SU-DHL-6 (cell line): ENCODE measurements around the gene DAAM2.

Experiments used
- H2AFZ ChIP-seq: fragments of 200-600 bp; sonication (generic); 2 replicates; pipeline ENCODE4 v1.6.1; 2014; ENCODE audit warnings: low read depth, mild to moderate bottlenecking, moderate library complexity, mixed read lengths, antibody characterized with exemption, low read length; ENCODE audit not compliant: severe bottlenecking
- H3F3A ChIP-seq: fragments of 200-600 bp; shearing (Covaris generic); 2 replicates; pipeline ENCODE4 v1.6.0; 2016; ENCODE audit warnings: antibody characterized with exemption, mild to moderate bottlenecking; ENCODE audit not compliant: insufficient read depth
- H3K27ac ChIP-seq: fragments of 200-600 bp; sonication (generic); 2 replicates; pipeline ENCODE4 v1.5.1; 2016; ENCODE audit warnings: low read depth, mild to moderate bottlenecking, low read length, moderate library complexity, mixed read lengths
- H3K27me3 ChIP-seq: fragments of 200-600 bp; sonication (generic), shearing (Covaris generic); 2 replicates; pipeline ENCODE4 v1.6.0; 2014; ENCODE audit warnings: mild to moderate bottlenecking, low read length
- H3K36me3 ChIP-seq: fragments of 200-600 bp; sonication (generic); 2 replicates; pipeline ENCODE4 v1.6.1; 2014; ENCODE audit warnings: mild to moderate bottlenecking, low read length, mixed read lengths
- H3K4me2 ChIP-seq: fragments of 300-600, 200-600 bp; shearing (Covaris generic), sonication (generic); 2 replicates; pipeline ENCODE4 v1.6.0; 2014; ENCODE audit warnings: low read length, low read depth, mild to moderate bottlenecking; ENCODE audit not compliant: poor library complexity, severe bottlenecking
- H3K4me3 ChIP-seq: fragments of 200-600 bp; sonication (generic); 2 replicates; pipeline ENCODE4 v1.5.1; 2014; ENCODE audit warnings: antibody characterized with exemption, low read length, mild to moderate bottlenecking, mixed read lengths; ENCODE audit not compliant: insufficient read depth, poor library complexity, severe bottlenecking
- H3K79me2 ChIP-seq: fragments of 200-600 bp; sonication (generic); 2 replicates; pipeline ENCODE4 v1.6.1; 2014; ENCODE audit warnings: mild to moderate bottlenecking, low read length, moderate library complexity; ENCODE audit not compliant: insufficient read depth
- H3K9ac ChIP-seq: fragments of 200-600 bp; sonication (generic); 2 replicates; pipeline ENCODE4 v1.7.0; 2014; ENCODE audit warnings: mild to moderate bottlenecking, low read length
- H3K9me2 ChIP-seq: fragments of 200-600 bp; sonication (generic); replicated peaks from 2 replicates; pipeline ENCODE4 v1.6.1; 2014; ENCODE audit warnings: low read length; ENCODE audit not compliant: insufficient read depth
- H3K9me3 ChIP-seq: fragments of 200-600 bp; sonication (generic); 2 replicates; pipeline ENCODE4 v1.6.1; 2014; ENCODE audit warnings: low read length, mixed read lengths; ENCODE audit not compliant: insufficient read depth
- H4K20me1 ChIP-seq: fragments of 200-600 bp; sonication (generic); 2 replicates; pipeline ENCODE4 v1.6.1; 2014; ENCODE audit warnings: low read depth, mild to moderate bottlenecking, antibody characterized with exemption, low read length, moderate library complexity, mixed read lengths
- EZH2phosphoT487 ChIP-seq: fragments of 200-600 bp; sonication (generic), shearing (Covaris generic); conservative IDR thresholded peaks from 2 replicates; pipeline ENCODE4 v1.6.1; 2018; ENCODE audit warnings: mild to moderate bottlenecking, antibody characterized with exemption, low read length, moderate library complexity, mixed read lengths
- TF ChIP-seq, protein P1 (sequence below): fragments of 200-600 bp; sonication (generic); IDR thresholded peaks from one replicate; pipeline ENCODE4 v1.5.1; 2017; ENCODE audit warnings: antibody characterized with exemption, mild to moderate bottlenecking, low read length, moderate library complexity; ENCODE audit not compliant: insufficient read depth, poor library complexity, severe bottlenecking

The DAAM2 gene

DNA sequence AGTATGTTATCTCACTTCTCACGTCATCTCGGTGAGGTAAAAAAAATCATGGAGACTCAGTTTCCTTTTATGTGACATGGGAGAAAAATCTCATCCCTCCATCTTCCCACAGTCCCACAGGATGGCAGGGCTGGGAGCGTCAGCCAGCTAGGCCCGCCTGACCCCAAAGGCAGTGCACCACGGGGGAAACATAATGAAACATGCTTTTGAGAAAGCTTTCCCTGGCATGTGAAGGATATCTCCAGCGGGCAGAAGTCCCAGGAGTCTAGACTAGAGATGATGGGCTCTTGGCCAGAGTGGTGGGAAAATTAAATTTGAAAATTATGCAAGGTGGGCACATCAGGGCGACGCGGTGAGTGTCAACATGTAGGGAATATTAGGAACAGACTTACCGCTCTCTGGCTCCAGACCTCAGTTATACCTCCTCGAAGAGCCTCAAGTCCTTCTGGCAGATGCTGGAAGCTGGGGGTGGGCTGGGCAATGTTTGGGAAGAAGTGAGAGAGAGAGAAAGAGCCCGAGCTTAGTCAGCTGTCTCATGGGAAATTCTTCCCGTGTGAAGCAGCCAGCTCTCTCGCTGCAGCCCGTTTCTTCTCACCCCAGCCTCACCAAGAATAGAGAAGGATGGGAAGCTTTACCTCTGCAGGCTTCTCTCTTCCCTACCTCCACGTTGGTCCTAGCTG lies 89.8 kb downstream of the DAAM2 start:
- Histone ChIP-seq H3K4me3 (no peak overlapping the region), H2AFZ (no peak overlapping the region), H3K9ac (no peak overlapping the region), H3K27ac (no peak overlapping the region), H3K9me3 (no peaks in the 10 kb centered on the region), H3K27me3 (no peaks in the 10 kb centered on the region), H3K36me3 (no peaks in the 10 kb centered on the region), H4K20me1 (no peaks in the 10 kb centered on the region), H3K9me2 (no peaks in the 10 kb centered on the region), H3K4me2 (no peak overlapping the region), H3F3A (no peaks in the 10 kb centered on the region), H3K79me2 (no peaks in the 10 kb centered on the region)
- no peak for TF ChIP-seq EZH2phosphoT487
- TF ChIP-seq, protein P1, sequence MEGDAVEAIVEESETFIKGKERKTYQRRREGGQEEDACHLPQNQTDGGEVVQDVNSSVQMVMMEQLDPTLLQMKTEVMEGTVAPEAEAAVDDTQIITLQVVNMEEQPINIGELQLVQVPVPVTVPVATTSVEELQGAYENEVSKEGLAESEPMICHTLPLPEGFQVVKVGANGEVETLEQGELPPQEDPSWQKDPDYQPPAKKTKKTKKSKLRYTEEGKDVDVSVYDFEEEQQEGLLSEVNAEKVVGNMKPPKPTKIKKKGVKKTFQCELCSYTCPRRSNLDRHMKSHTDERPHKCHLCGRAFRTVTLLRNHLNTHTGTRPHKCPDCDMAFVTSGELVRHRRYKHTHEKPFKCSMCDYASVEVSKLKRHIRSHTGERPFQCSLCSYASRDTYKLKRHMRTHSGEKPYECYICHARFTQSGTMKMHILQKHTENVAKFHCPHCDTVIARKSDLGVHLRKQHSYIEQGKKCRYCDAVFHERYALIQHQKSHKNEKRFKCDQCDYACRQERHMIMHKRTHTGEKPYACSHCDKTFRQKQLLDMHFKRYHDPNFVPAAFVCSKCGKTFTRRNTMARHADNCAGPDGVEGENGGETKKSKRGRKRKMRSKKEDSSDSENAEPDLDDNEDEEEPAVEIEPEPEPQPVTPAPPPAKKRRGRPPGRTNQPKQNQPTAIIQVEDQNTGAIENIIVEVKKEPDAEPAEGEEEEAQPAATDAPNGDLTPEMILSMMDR, result no peak

DNA sequence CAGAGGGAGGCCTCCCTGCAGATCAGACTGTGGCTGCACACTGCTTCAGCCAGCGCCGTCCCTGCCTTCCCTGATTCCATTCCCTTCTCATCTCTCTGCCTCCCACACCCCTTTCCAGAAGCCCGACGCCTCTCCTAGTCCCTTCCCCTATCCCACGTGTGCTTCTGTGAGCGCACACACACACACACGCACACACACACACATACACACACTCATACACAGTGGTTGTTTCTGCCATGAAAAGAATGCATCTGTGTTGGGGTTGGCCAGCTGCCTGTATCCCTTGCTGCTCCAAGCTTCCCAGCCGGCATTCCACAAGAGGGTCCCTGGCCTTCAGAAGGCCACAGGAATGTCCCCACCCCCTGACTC lies 90.3 kb downstream of the DAAM2 start:
- Histone ChIP-seq H3K4me3 (no peak overlapping the region), H3K9me3 (no peaks in the 10 kb centered on the region), H3K9me2 (no peaks in the 10 kb centered on the region), H3K36me3 (no peaks in the 10 kb centered on the region), H3K4me2 (no peak overlapping the region), H3K27ac (no peak overlapping the region), H3F3A (no peaks in the 10 kb centered on the region), H3K27me3 (no peaks in the 10 kb centered on the region), H3K9ac (no peak overlapping the region), H3K79me2 (no peaks in the 10 kb centered on the region), H2AFZ (no peak overlapping the region), H4K20me1 (no peaks in the 10 kb centered on the region)
- TF ChIP-seq EZH2phosphoT487, result no peak
- TF ChIP-seq, protein P1, result no peak

DNA sequence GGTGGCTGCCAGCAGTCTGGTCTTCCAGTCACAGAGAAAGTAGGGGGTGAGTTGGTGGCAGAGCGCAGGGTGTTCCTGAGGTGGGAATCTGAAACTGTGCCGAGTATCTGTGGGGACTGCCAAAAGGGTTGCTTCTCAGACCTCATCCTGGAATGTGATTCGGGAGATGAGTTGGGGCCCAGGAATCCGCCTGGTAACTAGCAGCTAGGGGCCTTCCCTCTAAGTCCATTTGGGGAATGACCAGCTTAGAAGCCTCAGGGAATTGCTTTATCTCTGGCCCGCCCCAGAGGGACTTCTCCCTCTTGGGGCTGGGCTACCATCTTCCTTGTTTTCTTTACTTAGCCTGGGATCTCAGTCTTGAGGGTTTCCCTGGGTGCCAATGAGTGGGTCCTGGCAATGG lies 92.5 kb downstream of the DAAM2 start:
- no peak overlapping the region for H2AFZ ChIP-seq
- H3K9me3 ChIP-seq, result no peaks in the 10 kb centered on the region
- H3K27me3 ChIP-seq, result no peaks in the 10 kb centered on the region
- no peak overlapping the region for H3K9ac ChIP-seq
- no peak overlapping the region for H3K27ac ChIP-seq
- H3K36me3 ChIP-seq, result no peaks in the 10 kb centered on the region
- TF ChIP-seq, protein P1, result no peak
- TF ChIP-seq EZH2phosphoT487, result no peak
- H4K20me1 ChIP-seq, result no peaks in the 10 kb centered on the region
- no peaks in the 10 kb centered on the region for H3F3A ChIP-seq
- no peaks in the 10 kb centered on the region for H3K79me2 ChIP-seq
- H3K4me2 ChIP-seq, result no peak overlapping the region
- H3K4me3 ChIP-seq, result no peak overlapping the region
- H3K9me2 ChIP-seq, result no peaks in the 10 kb centered on the region
